SU-DHL-6 (cell line): ENCODE data around the gene PER2.

Experiments
- EZH2phosphoT487 ChIP-seq: fragments of 200-600 bp; sonication (generic), shearing (Covaris generic); conservative IDR thresholded peaks from 2 replicates; pipeline ENCODE4 v1.6.1; 2018; ENCODE audit warnings: mild to moderate bottlenecking, antibody characterized with exemption, low read length, moderate library complexity, mixed read lengths
- TF ChIP-seq, protein P1 (sequence below): fragments of 200-600 bp; sonication (generic); IDR thresholded peaks from one replicate; pipeline ENCODE4 v1.5.1; 2017; ENCODE audit warnings: antibody characterized with exemption, mild to moderate bottlenecking, low read length, moderate library complexity; ENCODE audit not compliant: insufficient read depth, poor library complexity, severe bottlenecking

DNA sequence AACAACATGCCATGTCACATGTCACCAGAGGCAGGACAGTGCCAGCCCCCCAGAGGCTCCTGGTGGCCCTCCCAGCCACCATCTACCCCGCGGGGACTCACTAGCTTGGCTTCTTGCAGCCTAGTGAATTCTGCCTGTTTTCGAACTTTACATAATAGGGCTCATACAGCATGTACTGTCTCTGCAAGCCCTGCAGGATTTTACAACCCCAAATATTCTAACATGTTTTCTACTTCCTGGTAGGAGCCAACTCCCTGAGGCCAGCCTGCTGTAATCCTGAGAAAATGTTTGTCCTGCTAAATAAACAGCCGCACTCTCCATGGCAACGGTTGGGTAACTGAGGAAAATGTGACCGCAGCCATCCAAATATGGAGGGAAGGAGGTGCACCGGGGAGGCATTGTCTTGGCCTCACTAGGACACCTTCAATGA is 2.7 kb downstream of the PER2 start:
- TF ChIP-seq, protein P1, sequence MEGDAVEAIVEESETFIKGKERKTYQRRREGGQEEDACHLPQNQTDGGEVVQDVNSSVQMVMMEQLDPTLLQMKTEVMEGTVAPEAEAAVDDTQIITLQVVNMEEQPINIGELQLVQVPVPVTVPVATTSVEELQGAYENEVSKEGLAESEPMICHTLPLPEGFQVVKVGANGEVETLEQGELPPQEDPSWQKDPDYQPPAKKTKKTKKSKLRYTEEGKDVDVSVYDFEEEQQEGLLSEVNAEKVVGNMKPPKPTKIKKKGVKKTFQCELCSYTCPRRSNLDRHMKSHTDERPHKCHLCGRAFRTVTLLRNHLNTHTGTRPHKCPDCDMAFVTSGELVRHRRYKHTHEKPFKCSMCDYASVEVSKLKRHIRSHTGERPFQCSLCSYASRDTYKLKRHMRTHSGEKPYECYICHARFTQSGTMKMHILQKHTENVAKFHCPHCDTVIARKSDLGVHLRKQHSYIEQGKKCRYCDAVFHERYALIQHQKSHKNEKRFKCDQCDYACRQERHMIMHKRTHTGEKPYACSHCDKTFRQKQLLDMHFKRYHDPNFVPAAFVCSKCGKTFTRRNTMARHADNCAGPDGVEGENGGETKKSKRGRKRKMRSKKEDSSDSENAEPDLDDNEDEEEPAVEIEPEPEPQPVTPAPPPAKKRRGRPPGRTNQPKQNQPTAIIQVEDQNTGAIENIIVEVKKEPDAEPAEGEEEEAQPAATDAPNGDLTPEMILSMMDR, result no peak
- TF ChIP-seq EZH2phosphoT487, result no peak
